ENCODE results near the gene MME. TPM values are rescaled to one million over a fixed set of nuclear protein-coding genes. Genes with fewer than 3 reads are reported as not detected.

The MME gene
- total RNA-seq, 1 donor from 2014 or later = 54.3 TPM

GRCh38 chr3:155164306-155164705 is 84.2 kb downstream of the MME start:
- no peaks in the 10 kb centered on the region for H3K4me1 ChIP-seq (ENCODE audit: insufficient read depth, low read length)
- no peaks in the 10 kb centered on the region for H3K9me3 ChIP-seq (ENCODE audit: insufficient read depth, low read depth, low read length)
- no peak overlapping the region for H3K9ac ChIP-seq (ENCODE audit: low read length)
- Mint-ChIP-seq H3K27ac (ENCODE audit: unreplicated experiment) (no peak overlapping the region), H3K27me3 (ENCODE audit: low read depth, unreplicated experiment) (no peaks in the 10 kb centered on the region), H3K4me1 (ENCODE audit: low read depth, unreplicated experiment) (no peaks in the 10 kb centered on the region), H3K9me3 (ENCODE audit: unreplicated experiment) (no peaks in the 10 kb centered on the region), H3K36me3 (ENCODE audit: low read depth, unreplicated experiment) (no peaks in the 10 kb centered on the region), H3K4me3 (ENCODE audit: unreplicated experiment) (no peak overlapping the region)
- DNase-seq (ENCODE audit: low read depth) (no peak), FAIRE-seq (no peak)
- H2AFZ ChIP-seq (ENCODE audit: low read depth, low read length) = no peak overlapping the region
- H4K20me1 ChIP-seq (ENCODE audit: insufficient read depth, low read length) = no peaks in the 10 kb centered on the region
- TF ChIP-seq, protein P1, sequence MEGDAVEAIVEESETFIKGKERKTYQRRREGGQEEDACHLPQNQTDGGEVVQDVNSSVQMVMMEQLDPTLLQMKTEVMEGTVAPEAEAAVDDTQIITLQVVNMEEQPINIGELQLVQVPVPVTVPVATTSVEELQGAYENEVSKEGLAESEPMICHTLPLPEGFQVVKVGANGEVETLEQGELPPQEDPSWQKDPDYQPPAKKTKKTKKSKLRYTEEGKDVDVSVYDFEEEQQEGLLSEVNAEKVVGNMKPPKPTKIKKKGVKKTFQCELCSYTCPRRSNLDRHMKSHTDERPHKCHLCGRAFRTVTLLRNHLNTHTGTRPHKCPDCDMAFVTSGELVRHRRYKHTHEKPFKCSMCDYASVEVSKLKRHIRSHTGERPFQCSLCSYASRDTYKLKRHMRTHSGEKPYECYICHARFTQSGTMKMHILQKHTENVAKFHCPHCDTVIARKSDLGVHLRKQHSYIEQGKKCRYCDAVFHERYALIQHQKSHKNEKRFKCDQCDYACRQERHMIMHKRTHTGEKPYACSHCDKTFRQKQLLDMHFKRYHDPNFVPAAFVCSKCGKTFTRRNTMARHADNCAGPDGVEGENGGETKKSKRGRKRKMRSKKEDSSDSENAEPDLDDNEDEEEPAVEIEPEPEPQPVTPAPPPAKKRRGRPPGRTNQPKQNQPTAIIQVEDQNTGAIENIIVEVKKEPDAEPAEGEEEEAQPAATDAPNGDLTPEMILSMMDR (IDR thresholded peaks at IDR 0.05; ENCODE audit: insufficient read depth, low read depth, low read length) = no peak
- no peak for TF ChIP-seq EZH2 (IDR thresholded peaks at IDR 0.05; ENCODE audit: insufficient read depth, low read length)
- H3K4me3 ChIP-seq (ENCODE audit: insufficient read depth, low read depth, low read length) = no peak overlapping the region
- no peak overlapping the region for H3K27ac ChIP-seq (ENCODE audit: low read depth, low read length)
- H3K79me2 ChIP-seq (ENCODE audit: insufficient read depth, low read length) = no peaks in the 10 kb centered on the region
- no peaks in the 10 kb centered on the region for H3K36me3 ChIP-seq (ENCODE audit: insufficient read depth, low read length)
- no peak overlapping the region for H3K4me2 ChIP-seq (ENCODE audit: low read length)
- no peaks in the 10 kb centered on the region for H3K27me3 ChIP-seq (ENCODE audit: insufficient read depth, low read length)

DNA sequence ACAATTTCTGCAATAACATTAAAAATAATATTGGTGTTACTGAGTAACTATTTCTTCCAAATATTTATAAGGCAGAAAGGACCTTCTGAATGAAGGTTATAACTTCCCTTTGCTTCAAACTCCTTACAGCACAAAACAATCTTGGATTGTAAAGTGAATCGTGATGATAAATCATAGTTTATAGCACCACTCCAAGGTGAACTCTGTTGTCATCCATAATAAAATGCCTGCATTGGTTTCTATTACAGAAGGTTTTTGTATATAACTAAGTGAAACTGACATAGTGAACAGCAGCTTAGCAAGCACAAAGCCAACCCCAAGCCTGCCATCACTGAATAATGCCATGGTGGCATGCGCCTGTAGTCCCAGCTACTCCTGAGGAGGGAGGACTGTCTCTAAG is 86.3 kb downstream of the MME start:
- Histone ChIP-seq H4K20me1 (ENCODE audit: insufficient read depth, low read length) (no peaks in the 10 kb centered on the region), H2AFZ (ENCODE audit: low read depth, low read length) (no peak overlapping the region), H3K4me1 (ENCODE audit: insufficient read depth, low read length) (no peaks in the 10 kb centered on the region), H3K27ac (ENCODE audit: low read depth, low read length) (no peak overlapping the region), H3K9ac (ENCODE audit: low read length) (no peak overlapping the region), H3K4me2 (ENCODE audit: low read length) (no peak overlapping the region), H3K36me3 (ENCODE audit: insufficient read depth, low read length) (no peaks in the 10 kb centered on the region), H3K27me3 (ENCODE audit: insufficient read depth, low read length) (no peaks in the 10 kb centered on the region), H3K79me2 (ENCODE audit: insufficient read depth, low read length) (no peaks in the 10 kb centered on the region), H3K4me3 (ENCODE audit: insufficient read depth, low read depth, low read length) (no peak overlapping the region), H3K9me3 (ENCODE audit: insufficient read depth, low read depth, low read length) (no peaks in the 10 kb centered on the region)
- no peak for FAIRE-seq
- Mint-ChIP-seq H3K4me3 (ENCODE audit: unreplicated experiment) (no peak overlapping the region), H3K9me3 (ENCODE audit: unreplicated experiment) (no peaks in the 10 kb centered on the region), H3K27me3 (ENCODE audit: low read depth, unreplicated experiment) (no peaks in the 10 kb centered on the region), H3K4me1 (ENCODE audit: low read depth, unreplicated experiment) (no peaks in the 10 kb centered on the region), H3K36me3 (ENCODE audit: low read depth, unreplicated experiment) (peaks cover 4% of the 10 kb centered on the region), H3K27ac (ENCODE audit: unreplicated experiment) (no peak overlapping the region)
- TF ChIP-seq, protein P1 (IDR thresholded peaks at IDR 0.05; ENCODE audit: insufficient read depth, low read depth, low read length) = no peak
- no peak for TF ChIP-seq EZH2 (IDR thresholded peaks at IDR 0.05; ENCODE audit: insufficient read depth, low read length)
- no peak for DNase-seq (ENCODE audit: low read depth)

GRCh38 chr3:155169197-155169596 is 89.1 kb downstream of the MME start:
- no peaks in the 10 kb centered on the region for H3K9me3 ChIP-seq (ENCODE audit: insufficient read depth, low read depth, low read length)
- Mint-ChIP-seq H3K36me3 (ENCODE audit: low read depth, unreplicated experiment) (peaks cover 9% of the 10 kb centered on the region), H3K9me3 (ENCODE audit: unreplicated experiment) (no peaks in the 10 kb centered on the region), H3K4me1 (ENCODE audit: low read depth, unreplicated experiment) (no peaks in the 10 kb centered on the region), H3K27ac (ENCODE audit: unreplicated experiment) (no peak overlapping the region), H3K4me3 (ENCODE audit: unreplicated experiment) (no peak overlapping the region), H3K27me3 (ENCODE audit: low read depth, unreplicated experiment) (no peaks in the 10 kb centered on the region)
- H3K79me2 ChIP-seq (ENCODE audit: insufficient read depth, low read length) = no peaks in the 10 kb centered on the region
- H3K27me3 ChIP-seq (ENCODE audit: insufficient read depth, low read length) = no peaks in the 10 kb centered on the region
- no peak overlapping the region for H3K9ac ChIP-seq (ENCODE audit: low read length)
- DNase-seq (ENCODE audit: low read depth) (no peak), FAIRE-seq (no peak)
- H3K36me3 ChIP-seq (ENCODE audit: insufficient read depth, low read length) = no peaks in the 10 kb centered on the region
- no peak overlapping the region for H3K4me2 ChIP-seq (ENCODE audit: low read length)
- TF ChIP-seq, protein P1 (IDR thresholded peaks at IDR 0.05; ENCODE audit: insufficient read depth, low read depth, low read length) = no peak
- no peak for TF ChIP-seq EZH2 (IDR thresholded peaks at IDR 0.05; ENCODE audit: insufficient read depth, low read length)
- no peak overlapping the region for H3K4me3 ChIP-seq (ENCODE audit: insufficient read depth, low read depth, low read length)
- no peaks in the 10 kb centered on the region for H3K4me1 ChIP-seq (ENCODE audit: insufficient read depth, low read length)
- no peak overlapping the region for H3K27ac ChIP-seq (ENCODE audit: low read depth, low read length)
- H4K20me1 ChIP-seq (ENCODE audit: insufficient read depth, low read length) = no peaks in the 10 kb centered on the region
- no peak overlapping the region for H2AFZ ChIP-seq (ENCODE audit: low read depth, low read length)

Measured in astrocyte (in vitro differentiated cells and primary cell).